GM12864 (cell line): ENCODE results near the gene ABHD17A.

Experiments
- DNase-seq: peaks from one replicate; pipeline ENCODE4 v3.0.0-alpha.2; 2011; ENCODE audit warnings: low read depth
- H3K4me3 ChIP-seq: 2 replicates; pipeline ENCODE4 v1.5.1; 2011; ENCODE audit warnings: mild to moderate bottlenecking, low read depth, low read length, control low read depth
- CTCF ChIP-seq: IDR thresholded peaks from 2 replicates; pipeline ENCODE4 v1.5.1; 2011; ENCODE audit warnings: low read depth, mild to moderate bottlenecking, moderate library complexity, low read length, control low read depth, inconsistent platforms; ENCODE audit errors: missing control alignments

The ABHD17A gene

GRCh38 chr19:1905110-1905862, 20.0 kb upstream of the ABHD17A start, which contains the start of the genes ADAT3 and SCAMP4:
ADAT3 (plus strand) TSS chr19:1905399; CDS start chr19:1912048, 6,649 bp downstream.
SCAMP4 (plus strand) TSS chr19:1905399; CDS start chr19:1915020, 9,621 bp downstream.
- peak within 1 kb of the TSS; percentile 81 for H3K4me3 ChIP-seq
- peak; percentile 97 for DNase-seq
- no peak for TF ChIP-seq CTCF

GRCh38 chr19:1904860-1905109, 19.5 kb upstream of the ABHD17A start:
- DNase-seq, result no peak

GRCh38 chr19:1902923-1903322, 17.6 kb upstream of the ABHD17A start:
- DNase-seq, result no peak
- H3K4me3 ChIP-seq, result no peak overlapping the region
- no peak for TF ChIP-seq CTCF

More at GRCh38 chr19:1904860-1905109, 19.5 kb upstream of the ABHD17A start:
- peak overlapping the region; percentile 81 for H3K4me3 ChIP-seq
- no peak for TF ChIP-seq CTCF

- H3K4me3 ChIP-seq, result no peak overlapping the region
- no peak for DNase-seq
- TF ChIP-seq CTCF, result no peak
These were observed 16.7 kb upstream of the ABHD17A start for GRCh38 chr19:1901940-1902404.

- TF ChIP-seq CTCF, result no peak
- no peak for DNase-seq
- no peak overlapping the region for H3K4me3 ChIP-seq
These were observed 11.2 kb upstream of the ABHD17A start for GRCh38 chr19:1896508-1896907.

GRCh38 chr19:1893791-1894190, 8.5 kb upstream of the ABHD17A start:
- no peak for TF ChIP-seq CTCF
- DNase-seq, result no peak
- no peak overlapping the region for H3K4me3 ChIP-seq

GRCh38 chr19:1889907-1890306, 4.6 kb upstream of the ABHD17A start:
- DNase-seq, result no peak
- TF ChIP-seq CTCF, result no peak

More at GRCh38 chr19:1889907-1890306, 4.6 kb upstream of the ABHD17A start:
- no peak overlapping the region for H3K4me3 ChIP-seq
